ENCODE measurements around the gene FAM20A.

The FAM20A gene

GRCh38 chr17:68491381-68492231 lies 109.6 kb downstream of the FAM20A start:
- DNase-seq (ENCODE audit: low spot score): no peak

DNA sequence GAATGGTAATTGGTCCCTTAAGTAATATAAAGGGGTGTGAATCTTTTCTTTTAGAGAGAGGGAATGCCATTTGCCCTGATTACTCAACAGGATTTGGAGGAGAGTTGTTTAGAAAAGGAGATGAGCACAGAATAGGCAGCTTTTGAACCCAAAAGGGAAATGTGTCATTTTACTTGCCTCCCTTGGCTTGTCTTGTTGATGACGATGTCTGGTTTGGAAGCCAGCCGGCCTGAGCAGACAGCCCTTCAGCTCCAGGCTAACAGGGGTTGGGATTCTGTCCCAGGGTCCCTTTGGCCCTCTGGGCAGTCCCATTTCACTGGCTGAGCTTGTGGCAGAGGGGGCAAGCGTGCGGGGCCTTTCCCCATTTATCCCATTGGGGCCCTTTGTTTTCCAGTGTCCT lies 111.2 kb downstream of the FAM20A start:
- DNase-seq (ENCODE audit: low spot score): no peak

All from CD4-positive, alpha-beta T cell treated with Interleukin-6 at 100 ng/mL for 8 hours (primary cell).